Stimulated activated CD8-positive, alpha-beta memory T cell treated with anti-CD3 and anti-CD28 coated beads, Interleukin-4, amount 100 ng/mL, for 1 hour (primary cell): ENCODE data around the gene CDY1B.
"Not testable (repeated sequence)": the region's sequence is repeated elsewhere in the genome, so short reads cannot be mapped to it uniquely, and the experiment has no call there.

Experiments
- DNase-seq, 2 donors: peaks; one replicate each; pipeline ENCODE4 v3.0.0-alpha.2; 2020; ENCODE audit warnings: low read depth in 2 of 2, low spot score in 1 of 2

The CDY1B gene, protein sequence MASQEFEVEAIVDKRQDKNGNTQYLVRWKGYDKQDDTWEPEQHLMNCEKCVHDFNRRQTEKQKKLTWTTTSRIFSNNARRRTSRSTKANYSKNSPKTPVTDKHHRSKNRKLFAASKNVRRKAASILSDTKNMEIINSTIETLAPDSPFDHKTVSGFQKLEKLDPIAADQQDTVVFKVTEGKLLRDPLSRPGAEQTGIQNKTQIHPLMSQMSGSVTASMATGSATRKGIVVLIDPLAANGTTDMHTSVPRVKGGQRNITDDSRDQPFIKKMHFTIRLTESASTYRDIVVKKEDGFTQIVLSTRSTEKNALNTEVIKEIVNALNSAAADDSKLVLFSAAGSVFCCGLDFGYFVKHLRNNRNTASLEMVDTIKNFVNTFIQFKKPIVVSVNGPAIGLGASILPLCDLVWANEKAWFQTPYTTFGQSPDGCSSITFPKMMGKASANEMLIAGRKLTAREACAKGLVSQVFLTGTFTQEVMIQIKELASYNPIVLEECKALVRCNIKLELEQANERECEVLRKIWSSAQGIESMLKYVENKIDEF

DNA sequence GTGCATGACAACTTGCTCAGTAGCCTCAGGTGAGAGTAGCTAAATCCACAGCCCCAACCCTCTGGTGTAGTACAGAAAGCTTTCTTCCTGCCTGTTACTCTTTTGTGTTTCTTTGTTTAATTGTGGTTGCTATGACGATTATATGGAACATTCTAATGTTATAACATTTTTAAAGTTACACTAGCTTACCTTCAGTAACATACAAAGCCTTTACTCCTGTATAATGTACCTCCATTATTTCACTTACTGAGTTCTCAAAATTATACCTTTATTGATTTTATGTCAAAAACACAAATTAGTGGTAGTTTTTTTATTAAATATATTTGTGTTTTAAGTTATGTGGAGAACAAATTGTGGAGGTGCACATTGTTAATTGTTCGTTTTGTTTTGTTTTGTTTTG, at the start of gene CDY1B:
CDY1B (minus strand) TSS at position 101 of the 400 bp plus-strand sequence. CDS start 331 bp downstream, outside the sequence.
- DNase-seq = not testable (repeated sequence)

DNA sequence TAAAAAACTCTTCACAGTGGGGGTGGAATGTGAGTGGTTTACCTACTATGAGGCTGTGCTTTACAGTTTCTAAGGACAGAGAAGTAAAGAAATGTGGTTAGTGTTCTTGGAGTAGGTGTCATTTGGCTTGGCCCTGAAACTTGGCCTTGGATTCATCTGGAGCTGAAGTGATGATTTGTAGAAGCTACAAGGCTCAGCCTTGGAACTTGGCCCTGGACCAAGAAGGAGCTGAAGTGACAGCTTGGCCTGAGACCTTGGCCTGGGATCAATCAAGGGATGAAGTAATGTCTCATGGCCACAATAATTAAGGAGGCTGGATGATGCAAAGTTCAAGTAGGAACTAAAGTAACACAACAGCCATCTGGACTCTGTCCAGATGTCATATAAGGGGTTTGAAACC, 1.7 kb upstream of the CDY1B start:
- DNase-seq = not testable (repeated sequence)

DNA sequence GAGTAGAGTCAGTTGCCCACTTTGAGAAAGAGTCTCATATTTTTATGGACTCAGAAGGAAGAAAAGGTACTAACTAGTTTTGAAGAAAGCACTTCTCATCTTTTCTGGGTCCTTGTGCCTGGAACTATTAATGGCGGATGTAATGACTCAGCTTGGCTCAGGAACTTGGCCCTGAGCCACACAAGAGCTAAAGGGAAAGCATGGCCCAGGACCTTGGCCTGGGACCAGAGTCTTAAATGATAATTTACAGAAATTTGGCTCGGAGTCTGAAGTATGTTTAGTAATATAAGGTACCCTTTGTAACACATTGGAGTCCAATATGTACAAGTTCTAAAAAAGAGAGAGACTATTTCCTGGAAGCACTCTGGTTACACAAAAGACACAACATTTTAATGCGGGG, 4.6 kb downstream of the CDY1B start:
- DNase-seq = not testable (repeated sequence)

DNA sequence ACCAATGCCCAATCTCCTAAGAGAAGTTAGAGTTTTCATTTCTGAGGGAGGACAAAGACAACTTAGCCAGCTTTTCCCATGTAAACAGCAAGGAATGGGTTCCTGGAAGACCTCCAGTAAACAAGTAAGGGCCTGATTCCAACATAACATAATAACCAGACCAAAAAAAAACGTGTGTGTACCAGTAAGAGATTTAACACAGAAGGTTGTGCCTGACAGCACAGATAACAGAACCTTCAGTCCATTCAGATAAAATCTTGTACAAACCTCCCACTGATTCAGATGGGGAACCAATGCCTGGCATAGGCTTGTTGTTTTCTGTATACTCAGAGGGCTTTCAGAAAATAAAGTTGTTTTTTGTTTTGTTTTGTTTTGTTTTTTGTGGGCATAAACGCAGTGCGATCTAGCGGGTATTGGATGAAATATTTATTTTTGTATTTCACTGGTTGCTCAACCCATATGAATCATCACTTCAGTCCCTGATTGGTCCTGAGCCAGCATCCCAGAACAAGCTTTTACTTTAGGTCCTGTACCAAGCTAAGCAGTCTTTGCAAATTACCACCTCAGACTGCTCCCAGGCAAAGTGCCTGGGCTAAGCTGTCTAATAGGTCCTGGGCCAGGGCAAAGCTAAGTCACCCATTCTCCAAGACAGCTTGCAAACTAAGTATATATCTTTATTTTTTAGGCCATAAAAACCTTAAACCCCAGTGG, 8.7 kb downstream of the CDY1B start:
- DNase-seq = not testable (repeated sequence)

DNA sequence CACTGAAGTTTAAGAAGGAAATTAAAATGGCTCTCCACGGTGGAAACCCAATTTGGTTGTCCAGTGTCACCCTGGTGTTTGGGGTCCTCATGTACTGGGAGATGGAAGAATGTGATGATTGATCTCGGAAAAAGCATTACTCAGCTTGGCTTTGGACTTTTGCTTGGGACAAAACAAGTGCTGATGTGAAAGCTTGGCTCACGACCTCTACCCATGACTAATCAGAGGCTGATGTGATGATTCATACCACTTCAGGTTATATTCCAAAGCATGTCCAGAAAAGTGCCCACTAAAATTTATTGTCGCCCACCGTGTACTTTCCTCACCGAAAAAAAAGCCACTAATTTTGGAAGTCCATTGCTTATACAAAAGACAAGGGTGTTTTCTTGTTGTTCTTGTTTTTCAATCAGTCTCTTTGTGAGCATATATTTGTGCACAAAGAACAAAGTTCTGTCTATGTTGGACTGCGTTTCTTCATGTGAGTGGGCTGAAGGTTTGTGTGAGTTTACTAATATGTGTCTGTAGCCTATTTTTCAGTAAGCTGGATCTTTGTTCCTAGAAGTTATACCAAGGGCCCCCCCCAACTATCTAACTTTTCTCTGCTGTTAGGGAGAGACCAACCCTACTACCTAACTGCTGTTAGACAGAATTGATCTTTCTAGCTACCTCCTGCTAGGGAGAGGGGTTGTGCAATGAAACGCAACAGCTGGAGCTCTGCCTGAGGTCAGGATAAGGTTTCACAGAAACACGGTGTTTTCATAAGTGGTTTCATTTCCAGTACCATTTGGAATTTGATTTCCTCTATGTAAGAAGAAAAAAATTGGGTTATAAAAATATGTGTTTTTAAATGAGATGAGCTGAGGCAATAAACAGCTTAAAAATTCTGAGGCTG, 21.4 kb downstream of the CDY1B start:
- DNase-seq = not testable (repeated sequence)
